Lung (tissue), 12 donors: ENCODE measurements around the gene RAET1L. TPM values are rescaled to one million over a fixed set of nuclear protein-coding genes. Genes with fewer than 3 reads are reported as not detected.

ENCODE experiments used
- ATAC-seq: fragments of 200-7000 bp; cut with Tn5 transposase; one replicate; pipeline ENCODE4 v1.9.1; 2020; ENCODE audit warnings: moderate number of reproducible peaks; ENCODE audit not compliant: insufficient read depth, low FRiP score
- DNase-seq, 3 donors: peaks; one replicate each; pipeline ENCODE4 v3.0.0-alpha.2; 2013 to 2017
- H3K27ac ChIP-seq, 2 donors: one replicate each; pipeline ENCODE4 v1.5.1; 2013; ENCODE audit warnings: mild to moderate bottlenecking in 2 of 2, moderate library complexity in 2 of 2, control low read depth in 1 of 2, inconsistent platforms in 1 of 2, low read depth in 1 of 2, low read length in 1 of 2
- H3K27me3 ChIP-seq, 3 donors: one replicate each; pipeline ENCODE4 v1.5.1; 2013; ENCODE audit warnings: low read length in 2 of 3; ENCODE audit not compliant: control insufficient read depth in 3 of 3, insufficient read depth in 3 of 3
- H3K36me3 ChIP-seq, 4 donors: one replicate each; pipeline ENCODE4 v1.5.1; 2013; ENCODE audit warnings: low read length in 4 of 4, mild to moderate bottlenecking in 1 of 4, moderate library complexity in 1 of 4; ENCODE audit not compliant: control insufficient read depth in 4 of 4, insufficient read depth in 4 of 4
- H3K4me1 ChIP-seq, 5 donors: one replicate each; pipeline ENCODE4 v1.5.1; 2013; ENCODE audit warnings: low read length in 5 of 5, mild to moderate bottlenecking in 2 of 5, moderate library complexity in 1 of 5; ENCODE audit not compliant: control insufficient read depth in 5 of 5, insufficient read depth in 5 of 5
- H3K4me3 ChIP-seq: one replicate; pipeline ENCODE4 v1.5.1; 2013; ENCODE audit warnings: mild to moderate bottlenecking, control low read depth, moderate library complexity
- H3K9ac ChIP-seq, 2 donors: one replicate each; pipeline ENCODE4 v1.5.1; 2013; ENCODE audit warnings: low read length in 2 of 2, control low read depth in 1 of 2; ENCODE audit not compliant: insufficient read depth in 1 of 2
- H3K9me3 ChIP-seq, 4 donors: one replicate each; pipeline ENCODE4 v1.5.1; 2013; ENCODE audit warnings: low read length in 3 of 4, mild to moderate bottlenecking in 1 of 4, moderate library complexity in 1 of 4; ENCODE audit not compliant: control insufficient read depth in 4 of 4, insufficient read depth in 3 of 4
- WGBS, 2 donors: extraction: QIAGEN DNeasy Blood & Tissue Kit; methylation state at CpG; one replicate each; pipeline ENCODE4 v1.1.7; 2013; 5-methylcytosine and 5-hydroxymethylcytosine counted together
- polyA plus RNA-seq, 2 donors: library from polyadenylated mRNA; stranded (reverse); fragments of 200-250 nt; gene quantifications; one replicate each; pipeline ENCODE4 v1.2.1, GENCODE V29; 2013
- total RNA-seq, 2 donors: library from RNA; depleted of rRNA in 1 of 2; stranded (reverse); fragments of >200 nt in 1 of 2; gene quantifications; one replicate each; pipeline ENCODE4 v1.2.1, GENCODE V29; 2014 to 2021
- TF ChIP-seq, protein P1 (sequence below): IDR thresholded peaks from 2 replicates; pipeline ENCODE4 v1.5.1; 2012; ENCODE audit warnings: mild to moderate bottlenecking; ENCODE audit errors: control extremely low read depth, extremely low read depth
- donor health status: control.
- donor health status: control.
- donor health status: Bipolar disorder and iron deficiency.
- donor health status: healthy.
- donor health status: DM: yes; HTN: yes; CAD: no.

Gene RAET1L
- total and polyA plus RNA-seq, 4 donors: 0.06 TPM; not detected in 3

DNA sequence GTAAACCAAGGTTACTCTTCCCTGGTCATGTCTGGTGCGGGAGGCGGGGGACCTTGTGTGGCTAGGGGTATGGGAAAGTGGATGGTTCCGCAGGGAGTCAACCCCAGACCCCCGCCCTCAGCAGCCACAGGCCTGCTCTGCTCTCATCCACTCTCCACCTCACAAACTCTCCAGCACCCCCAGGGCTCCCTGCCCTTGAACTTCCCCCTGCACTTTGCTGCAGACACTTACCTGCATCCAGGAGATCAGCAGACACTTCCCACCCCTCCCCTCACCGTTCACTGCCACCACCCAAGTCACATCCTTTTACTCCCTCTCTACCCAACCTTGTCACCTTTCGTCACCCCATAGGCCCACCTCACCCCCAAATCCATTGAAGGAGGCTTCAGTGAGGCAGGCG is 3.9 kb upstream of the RAET1L start:
- no peak for ATAC-seq
- 85 to 91% methylated on average over 6 to 7 of the region's 7 CpGs for WGBS, 2 donors
- H3K4me1 ChIP-seq: peaks cover 0 to 10% (median 5%) of the 10 kb centered on the region in 5 donors

DNA sequence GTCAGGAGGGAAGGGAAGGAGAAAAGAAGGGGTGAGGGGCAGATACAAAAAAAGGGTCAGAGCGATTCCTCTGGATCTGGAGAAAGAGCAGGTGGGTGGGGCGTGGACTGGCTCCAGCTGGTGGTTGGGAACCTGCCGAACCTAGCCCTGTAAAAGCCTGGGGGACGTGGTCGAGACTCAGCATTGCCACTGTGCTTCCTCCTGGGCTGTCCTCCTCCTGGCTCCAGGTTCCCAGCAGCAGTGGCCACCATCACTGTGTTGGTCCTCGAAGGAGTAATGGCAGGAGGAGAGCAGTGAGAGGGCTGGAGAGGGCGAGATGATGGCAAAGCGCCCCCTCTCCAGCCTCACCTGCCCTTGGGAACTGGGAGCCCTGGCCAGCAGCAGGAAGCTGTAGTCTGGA is 3.5 kb upstream of the RAET1L start:
- H3K36me3 ChIP-seq: no peaks in the 10 kb centered on the region
- no peak overlapping the region for H3K27ac ChIP-seq
- peaks cover 0 to 10% (median 5%) of the 10 kb centered on the region in 5 donors for H3K4me1 ChIP-seq
- peaks cover 0 to 58% (median 42%) of the 10 kb centered on the region in 3 donors for H3K27me3 ChIP-seq
- no peak for DNase-seq
- 78 to 89% methylated on average over 6 to 8 of the region's 8 CpGs for WGBS, 2 donors
- TF ChIP-seq, protein P1, sequence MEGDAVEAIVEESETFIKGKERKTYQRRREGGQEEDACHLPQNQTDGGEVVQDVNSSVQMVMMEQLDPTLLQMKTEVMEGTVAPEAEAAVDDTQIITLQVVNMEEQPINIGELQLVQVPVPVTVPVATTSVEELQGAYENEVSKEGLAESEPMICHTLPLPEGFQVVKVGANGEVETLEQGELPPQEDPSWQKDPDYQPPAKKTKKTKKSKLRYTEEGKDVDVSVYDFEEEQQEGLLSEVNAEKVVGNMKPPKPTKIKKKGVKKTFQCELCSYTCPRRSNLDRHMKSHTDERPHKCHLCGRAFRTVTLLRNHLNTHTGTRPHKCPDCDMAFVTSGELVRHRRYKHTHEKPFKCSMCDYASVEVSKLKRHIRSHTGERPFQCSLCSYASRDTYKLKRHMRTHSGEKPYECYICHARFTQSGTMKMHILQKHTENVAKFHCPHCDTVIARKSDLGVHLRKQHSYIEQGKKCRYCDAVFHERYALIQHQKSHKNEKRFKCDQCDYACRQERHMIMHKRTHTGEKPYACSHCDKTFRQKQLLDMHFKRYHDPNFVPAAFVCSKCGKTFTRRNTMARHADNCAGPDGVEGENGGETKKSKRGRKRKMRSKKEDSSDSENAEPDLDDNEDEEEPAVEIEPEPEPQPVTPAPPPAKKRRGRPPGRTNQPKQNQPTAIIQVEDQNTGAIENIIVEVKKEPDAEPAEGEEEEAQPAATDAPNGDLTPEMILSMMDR: no peak
- no peak for ATAC-seq
- H3K9me3 ChIP-seq: no peaks in the 10 kb centered on the region
- H3K4me3 ChIP-seq: no peak overlapping the region
- no peak overlapping the region for H3K9ac ChIP-seq

More for the DNA sequence above, 3.9 kb upstream of the RAET1L start:
- H3K27ac ChIP-seq: no peak overlapping the region
- H3K27me3 ChIP-seq: peaks cover 0 to 60% (median 42%) of the 10 kb centered on the region in 3 donors
- TF ChIP-seq, protein P1: no peak
- no peaks in the 10 kb centered on the region for H3K9me3 ChIP-seq
- DNase-seq: no peak
- H3K36me3 ChIP-seq: no peaks in the 10 kb centered on the region
- H3K4me3 ChIP-seq: no peak overlapping the region
- no peak overlapping the region for H3K9ac ChIP-seq

DNA sequence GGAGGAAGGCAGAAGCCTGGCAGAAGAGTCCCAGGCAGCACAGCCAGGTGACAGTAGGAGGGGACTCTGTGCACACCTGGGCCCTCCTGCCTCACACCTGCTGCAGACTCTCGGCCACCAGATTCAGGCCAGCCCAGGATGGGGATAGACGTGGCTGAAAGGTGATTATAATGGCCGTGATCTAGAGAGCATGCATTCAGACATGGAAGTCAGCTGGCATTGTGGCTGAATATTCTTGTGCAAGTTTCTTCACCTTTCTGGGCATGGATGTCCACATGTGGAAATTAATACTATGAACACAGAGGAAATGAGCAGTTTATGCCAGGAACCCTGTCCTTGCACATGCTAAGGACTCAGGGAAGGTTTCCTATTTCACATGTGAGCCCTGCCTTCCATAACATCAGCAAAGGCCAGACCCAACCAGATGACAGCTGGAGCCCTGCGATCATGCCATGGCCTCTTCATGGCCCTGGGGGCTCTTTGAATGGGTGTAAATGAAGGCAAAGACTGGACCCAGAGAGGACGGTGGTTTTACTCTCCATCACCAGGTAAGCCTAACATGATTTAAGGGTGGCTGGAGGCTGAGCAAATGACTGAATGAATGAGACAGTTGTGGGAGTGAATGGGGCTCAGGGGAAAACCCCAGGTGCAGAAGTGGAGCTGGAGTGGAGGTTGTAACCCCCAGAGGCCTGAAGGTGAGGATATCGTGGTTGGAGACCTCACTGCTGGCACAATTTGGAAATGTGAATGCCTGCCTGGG is 2.7 kb upstream of the RAET1L start:
- H3K4me3 ChIP-seq: no peak overlapping the region
- H3K27me3 ChIP-seq: peaks cover 0 to 57% (median 38%) of the 10 kb centered on the region in 3 donors
- no peak overlapping the region for H3K9ac ChIP-seq
- DNase-seq (no peak), ATAC-seq (no peak)
- H3K27ac ChIP-seq: no peak overlapping the region
- no peaks in the 10 kb centered on the region for H3K9me3 ChIP-seq
- peaks cover 0 to 10% (median 5%) of the 10 kb centered on the region in 5 donors for H3K4me1 ChIP-seq
- H3K36me3 ChIP-seq: no peaks in the 10 kb centered on the region
- 85 to 86% methylated on average over 6 of the region's 6 CpGs for WGBS, 2 donors
- TF ChIP-seq, protein P1: no peak
